GM19023 (cell line): ENCODE data around the gene AMER3.

Experiments
- ATAC-seq: cut with Tn5 transposase; IDR thresholded peaks from one replicate; pipeline ENCODE4 v1.9.1; 2021; ENCODE audit warnings: mild to moderate bottlenecking, moderate library complexity; ENCODE audit not compliant: unreplicated experiment

AMER3 gene

GRCh38 chr2:130778781-130779180, 23.4 kb downstream of the AMER3 start:
- no peak for ATAC-seq

DNA sequence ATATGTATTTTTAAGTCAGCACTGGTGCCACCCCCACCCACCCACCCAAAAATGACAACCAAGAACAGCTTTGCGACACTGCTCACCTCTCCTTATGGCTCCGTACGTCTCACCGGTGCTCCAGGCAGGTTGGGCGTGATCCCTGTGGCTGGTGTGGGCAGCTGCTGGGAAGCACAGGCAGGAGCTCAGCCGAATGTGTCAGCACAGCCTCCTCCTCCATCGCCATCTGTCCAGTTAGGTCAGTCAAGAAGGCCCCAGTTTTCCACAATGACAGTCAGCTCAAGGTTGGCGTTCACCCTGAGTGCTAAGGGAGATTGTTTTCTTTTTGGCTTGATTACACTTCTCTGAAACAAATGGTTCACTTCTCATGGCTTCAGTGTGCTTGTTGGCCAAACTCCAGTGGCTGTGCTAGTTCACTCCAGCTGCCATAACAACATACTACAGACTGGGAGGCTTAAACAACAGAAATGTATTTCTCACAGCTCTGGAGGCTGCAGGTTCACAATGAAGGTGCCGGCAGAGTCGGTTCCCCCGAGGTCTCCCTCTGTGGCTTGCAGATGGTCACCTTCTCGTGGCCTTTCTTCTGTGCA, 30.2 kb downstream of the AMER3 start:
- no peak for ATAC-seq

- ATAC-seq: no peak
Measured at GRCh38 chr2:130786076-130786475, 30.7 kb downstream of the AMER3 start.

GRCh38 chr2:130787841-130788240, 32.5 kb downstream of the AMER3 start:
- no peak for ATAC-seq

DNA sequence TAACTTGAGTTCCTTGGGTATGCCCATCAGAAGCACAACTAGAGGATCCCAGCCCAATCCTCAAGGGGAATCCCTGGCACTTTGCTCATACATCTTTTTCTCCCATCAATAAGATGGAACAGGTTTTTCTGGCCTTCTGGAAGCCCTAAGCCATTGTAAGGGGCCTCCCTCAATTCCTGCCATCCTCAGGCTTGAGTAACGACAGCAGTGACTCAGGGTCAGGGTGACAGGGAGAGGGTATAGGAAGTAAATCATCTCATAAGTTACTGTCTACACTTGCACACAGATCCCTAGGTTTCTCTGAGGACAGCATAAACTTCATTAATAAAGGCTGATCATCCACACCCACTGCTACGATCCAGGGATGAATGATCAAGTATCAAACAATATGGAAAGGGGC, 35.0 kb downstream of the AMER3 start:
- no peak for ATAC-seq

GRCh38 chr2:130790804-130791616, 35.7 kb downstream of the AMER3 start:
- ATAC-seq: no peak

GRCh38 chr2:130791617-130791939, 36.2 kb downstream of the AMER3 start:
- no peak for ATAC-seq

DNA sequence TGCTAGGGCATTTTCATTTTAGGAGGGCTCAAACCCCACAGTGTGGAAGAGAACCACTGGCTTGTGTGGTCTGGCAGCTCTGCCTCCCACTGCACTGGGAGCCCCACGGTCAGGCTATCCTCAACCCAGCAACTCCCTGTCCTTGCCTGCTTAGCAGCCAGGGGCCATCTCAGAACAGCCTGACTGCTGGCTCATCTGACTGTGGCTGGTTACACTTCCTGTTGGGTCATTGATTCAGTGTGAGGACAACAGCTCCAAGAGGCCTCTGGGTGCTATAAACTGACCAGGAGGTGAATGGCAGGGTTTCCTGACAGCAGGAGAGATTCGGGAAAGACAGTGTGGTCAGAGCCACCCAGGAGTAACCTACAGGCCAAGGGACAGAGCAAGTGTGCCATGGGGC, 40.1 kb downstream of the AMER3 start:
- ATAC-seq: no peak

DNA sequence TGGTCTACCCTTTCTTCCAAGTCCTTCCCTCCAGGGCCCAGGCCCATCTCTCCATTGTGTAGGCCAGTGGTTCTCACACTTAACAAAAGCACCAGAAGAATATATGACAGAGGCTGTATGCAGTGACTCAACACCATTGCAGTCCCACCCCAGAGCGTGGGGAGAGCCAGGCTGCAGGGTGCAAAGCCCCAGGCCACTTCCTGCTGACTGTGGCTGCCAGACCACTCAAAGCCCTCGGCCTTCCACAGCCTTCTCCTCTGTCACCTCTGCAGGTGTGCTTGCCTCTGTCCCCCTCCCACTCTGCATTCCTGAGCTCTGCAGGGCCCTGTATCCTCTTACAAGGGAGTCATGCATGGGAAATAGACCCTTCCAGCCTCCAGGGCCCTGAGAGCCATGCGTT, 41.0 kb downstream of the AMER3 start:
- no peak for ATAC-seq

- ATAC-seq: peak; percentile 95
Measured at GRCh38 chr2:130797493-130798435, 42.4 kb downstream of the AMER3 start.

DNA sequence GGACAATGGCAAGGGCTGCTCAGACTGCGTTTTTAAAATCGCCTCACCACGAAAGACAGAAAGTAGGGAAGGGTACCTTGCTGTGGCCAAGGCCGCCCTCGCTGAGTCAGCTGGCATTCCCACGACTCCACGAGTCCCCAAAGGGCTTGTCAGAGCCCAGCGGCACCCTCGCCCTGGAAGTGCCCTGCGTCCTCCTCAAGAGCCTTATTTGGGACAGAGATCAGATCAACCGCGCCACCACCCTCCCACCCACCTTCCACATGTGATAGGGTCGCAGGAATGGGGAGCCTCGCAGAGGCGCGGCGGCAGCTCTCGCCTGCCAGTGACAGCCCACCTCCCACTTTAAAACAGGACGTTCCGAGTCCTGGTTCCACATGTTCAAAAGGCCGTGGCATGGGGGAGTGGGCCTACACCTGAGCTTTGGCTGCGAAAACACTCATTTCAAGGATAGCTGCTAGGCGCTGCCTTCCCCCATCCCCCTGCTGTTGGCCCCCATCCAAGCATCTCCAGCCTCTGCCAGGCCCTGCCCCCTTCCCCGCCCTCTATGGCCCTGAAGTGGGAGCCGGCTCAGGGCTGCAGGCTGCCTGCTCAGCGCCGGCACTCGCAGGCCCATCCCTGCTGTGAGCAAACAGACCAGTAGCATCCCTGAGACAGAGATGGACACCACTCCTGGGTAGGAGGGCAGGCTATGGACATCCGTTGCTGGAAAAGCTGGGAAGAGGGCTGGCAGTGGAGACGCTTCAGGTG, 43.3 kb downstream of the AMER3 start:
- ATAC-seq: no peak

DNA sequence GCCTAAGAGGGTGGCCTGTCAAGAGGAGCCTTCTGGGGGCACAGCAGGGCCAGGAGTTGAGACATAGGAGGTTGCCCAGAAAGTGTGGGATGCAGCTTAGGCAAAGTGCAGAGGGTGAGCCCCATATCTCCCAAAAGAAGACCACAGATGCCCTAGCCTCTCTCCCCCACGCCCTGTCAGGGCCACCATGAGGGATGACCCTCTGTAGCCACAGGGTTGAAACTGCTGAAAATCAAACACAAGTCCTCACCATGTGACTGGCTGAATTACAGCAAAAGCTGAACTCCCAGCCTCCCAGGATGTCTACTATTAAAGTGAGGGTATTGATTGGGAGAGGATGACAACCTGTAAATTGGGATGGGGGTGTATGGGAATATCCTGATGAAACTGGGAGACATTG, 44.0 kb downstream of the AMER3 start:
- ATAC-seq: no peak

- no peak for ATAC-seq
Measured at GRCh38 chr2:130805613-130806012, 50.3 kb downstream of the AMER3 start.

DNA sequence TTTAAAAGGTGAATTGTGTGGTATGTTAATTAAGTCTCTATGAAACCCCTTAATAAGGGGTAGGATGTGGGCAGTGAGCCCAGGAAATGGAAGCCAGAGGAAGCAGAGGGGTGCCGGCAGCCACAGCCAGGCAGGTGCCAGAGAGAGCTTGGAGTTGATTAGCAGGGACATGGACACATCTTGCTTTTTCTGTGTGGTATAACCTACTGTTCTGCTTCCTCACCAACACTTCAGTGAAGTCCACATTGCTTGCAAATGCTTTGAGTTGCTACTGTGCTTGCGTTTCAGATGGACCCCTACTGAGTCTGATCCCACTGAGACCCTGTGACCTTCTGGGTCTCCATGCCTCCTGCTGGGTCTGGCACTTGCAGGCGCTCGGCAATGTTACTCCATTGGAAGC, 51.0 kb downstream of the AMER3 start:
- ATAC-seq: no peak

DNA sequence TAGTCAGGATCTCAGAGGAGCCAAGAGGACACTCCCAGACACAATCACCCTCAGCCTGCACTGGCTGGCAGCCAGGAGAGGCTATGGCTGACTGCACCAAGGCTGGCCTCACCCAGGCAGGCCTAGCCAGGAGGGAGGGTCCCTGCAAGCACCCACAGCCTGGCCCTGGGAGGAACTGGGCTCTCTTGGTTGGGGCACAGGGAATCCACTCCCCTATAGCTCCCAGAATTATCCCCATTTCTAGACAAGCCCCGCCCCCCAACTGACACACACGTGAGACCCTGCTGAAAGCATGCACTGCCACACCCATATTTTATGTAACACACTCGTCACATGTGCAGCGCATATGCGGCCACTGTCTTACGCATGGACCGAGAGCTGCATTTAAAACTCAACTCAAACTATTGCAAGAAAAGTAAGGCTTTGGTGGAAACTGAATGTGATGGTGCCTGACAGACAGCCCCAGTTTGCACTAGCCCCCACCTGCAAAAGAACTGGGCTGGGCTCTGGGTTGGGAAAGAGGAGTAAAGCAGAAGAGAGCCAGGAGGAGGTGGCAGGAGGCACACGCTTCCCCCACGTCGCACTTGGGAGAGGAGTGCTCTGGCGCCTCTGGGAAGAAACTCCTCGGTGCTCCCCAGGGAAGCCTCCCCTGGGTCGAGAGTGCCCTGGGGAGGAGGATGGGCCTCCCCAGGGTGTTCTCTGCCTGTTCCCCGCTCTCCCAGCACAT, 52.5 kb downstream of the AMER3 start:
- ATAC-seq: no peak

DNA sequence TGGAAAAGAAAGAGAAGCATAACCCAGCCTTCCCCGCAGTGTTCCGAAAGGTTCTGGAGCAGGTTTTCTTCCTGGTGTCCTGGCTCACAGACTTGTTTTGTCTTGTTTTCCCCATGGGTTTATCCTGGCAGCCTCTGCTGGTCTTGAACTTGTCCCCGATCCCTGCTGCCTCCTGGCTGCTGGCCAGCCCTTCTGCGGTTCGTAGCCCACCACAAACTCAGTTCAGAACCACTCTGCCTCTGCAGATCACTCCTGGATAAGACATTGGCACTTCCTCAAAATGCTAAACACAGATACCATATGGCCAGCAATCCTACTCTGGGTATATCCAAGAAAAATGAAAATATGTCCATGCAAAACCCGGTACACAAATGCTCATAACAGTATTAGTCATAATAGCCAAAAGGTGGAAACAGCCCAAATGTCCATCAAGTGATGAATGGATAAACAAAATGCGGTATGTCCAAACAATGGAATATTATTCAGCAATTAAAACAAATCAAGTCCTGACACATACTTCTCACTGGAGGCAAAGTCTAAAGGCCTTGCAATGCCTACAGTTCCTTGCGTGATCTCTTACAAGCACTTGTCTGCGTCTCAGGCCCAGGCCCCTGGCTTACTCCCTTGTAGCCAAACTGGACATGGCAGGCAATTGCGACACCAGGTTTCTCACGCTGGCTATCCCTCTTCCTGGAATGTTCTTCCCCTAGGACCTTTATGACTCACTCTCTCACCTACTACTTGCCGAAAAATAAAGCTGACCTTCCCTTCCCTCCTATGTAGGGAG, 53.3 kb downstream of the AMER3 start:
- no peak for ATAC-seq

DNA sequence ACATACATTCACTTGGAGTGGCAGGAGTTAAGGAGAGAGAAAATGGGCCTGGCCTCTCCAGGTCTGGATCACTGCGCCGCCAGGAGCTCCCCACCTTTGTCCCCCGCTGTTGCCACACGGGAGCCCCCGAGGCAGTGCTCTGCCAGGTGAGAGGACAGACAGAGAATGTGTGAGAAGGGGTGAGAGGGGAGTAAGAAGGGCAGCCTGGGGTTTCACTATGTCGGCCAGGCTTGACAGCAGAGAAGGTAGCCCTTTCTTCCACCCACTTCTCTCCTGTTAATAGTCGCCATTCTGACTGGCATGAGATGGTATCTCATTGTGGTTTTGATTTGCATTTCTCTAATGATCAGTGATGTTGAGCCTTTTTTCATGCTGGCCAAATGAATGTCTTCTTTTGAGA, 55.1 kb downstream of the AMER3 start:
- no peak for ATAC-seq

- no peak for ATAC-seq
Measured at GRCh38 chr2:130813722-130814121, 58.4 kb downstream of the AMER3 start.

GRCh38 chr2:130814931-130815680, 59.8 kb downstream of the AMER3 start:
- ATAC-seq: no peak
